IPS-15b (cell line): ENCODE results near the gene YAP1.

Experiments
- H3K27me3 ChIP-seq: one replicate; pipeline ENCODE4 v1.6.1; 2013; ENCODE audit warnings: low read length; ENCODE audit not compliant: control insufficient read depth, insufficient read depth
- H3K36me3 ChIP-seq: one replicate; pipeline ENCODE4 v1.6.1; 2013; ENCODE audit warnings: low read length; ENCODE audit not compliant: control insufficient read depth, insufficient read depth
- H3K4me1 ChIP-seq: one replicate; pipeline ENCODE4 v1.6.1; 2013; ENCODE audit warnings: mild to moderate bottlenecking, low read length; ENCODE audit not compliant: control insufficient read depth, insufficient read depth
- H3K4me3 ChIP-seq: one replicate; pipeline ENCODE4 v1.5.1; 2013; ENCODE audit warnings: low read depth, low read length
- H3K9ac ChIP-seq: one replicate; pipeline ENCODE4 v1.6.1; 2013; ENCODE audit warnings: low read depth, mild to moderate bottlenecking, low read length
- H3K9me3 ChIP-seq: one replicate; pipeline ENCODE4 v1.6.1; 2013; ENCODE audit warnings: mild to moderate bottlenecking, low read length; ENCODE audit not compliant: control insufficient read depth, insufficient read depth

Gene YAP1

DNA sequence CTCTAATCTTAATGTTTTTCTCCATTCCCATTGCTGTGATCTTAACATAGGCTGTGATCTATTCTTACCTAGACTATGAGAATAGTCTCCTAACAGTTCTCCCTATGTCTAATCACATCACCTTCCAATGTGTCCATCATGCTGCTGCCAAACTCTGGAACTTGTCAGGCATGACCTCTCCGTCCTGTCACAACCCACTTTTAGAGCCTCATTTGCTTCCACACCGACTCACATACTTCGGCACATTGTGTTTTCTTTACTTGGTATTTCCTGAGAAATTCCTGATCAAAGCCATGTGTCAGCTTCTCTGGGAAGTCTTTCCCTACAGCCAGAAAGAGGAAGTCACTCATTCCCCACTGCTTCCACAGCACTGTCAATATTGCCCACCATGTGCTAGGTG is 166.5 kb downstream of the YAP1 start:
- no peak overlapping the region for H3K4me3 ChIP-seq
- H3K9me3 ChIP-seq = no peaks in the 10 kb centered on the region
- no peak overlapping the region for H3K9ac ChIP-seq
- H3K4me1 ChIP-seq = peaks cover 16% of the 10 kb centered on the region
- no peaks in the 10 kb centered on the region for H3K36me3 ChIP-seq
- H3K27me3 ChIP-seq = no peaks in the 10 kb centered on the region

DNA sequence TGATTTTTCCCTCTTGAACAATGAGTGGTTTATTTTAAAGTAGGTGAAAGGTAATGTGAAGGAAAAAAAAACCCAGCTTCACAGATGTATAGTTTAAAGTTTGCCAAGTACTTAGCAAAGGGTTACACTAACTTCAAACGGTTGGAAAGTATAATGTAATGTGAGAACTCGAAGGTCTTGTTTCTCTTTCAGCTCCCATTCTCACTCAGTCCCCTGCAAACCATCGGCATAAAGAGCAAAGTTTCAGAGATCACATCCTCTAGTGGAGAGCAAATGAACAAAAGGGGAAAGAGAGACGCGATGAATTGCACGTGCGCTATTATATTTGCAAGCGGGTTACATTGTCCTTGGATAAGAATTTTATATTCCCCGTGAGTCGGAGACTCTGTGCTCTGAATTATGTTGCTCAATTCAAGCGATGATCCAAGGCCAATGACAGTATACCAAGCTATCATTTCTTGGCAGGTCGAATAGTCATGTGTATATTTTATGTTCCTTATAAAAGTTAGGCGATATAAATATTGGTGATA is 169.5 kb downstream of the YAP1 start:
- Histone ChIP-seq H3K9me3 (no peaks in the 10 kb centered on the region), H3K4me3 (peak overlapping the region; percentile 14), H3K9ac (no peak overlapping the region), H3K36me3 (no peaks in the 10 kb centered on the region), H3K4me1 (peaks cover 16% of the 10 kb centered on the region), H3K27me3 (no peaks in the 10 kb centered on the region)

DNA sequence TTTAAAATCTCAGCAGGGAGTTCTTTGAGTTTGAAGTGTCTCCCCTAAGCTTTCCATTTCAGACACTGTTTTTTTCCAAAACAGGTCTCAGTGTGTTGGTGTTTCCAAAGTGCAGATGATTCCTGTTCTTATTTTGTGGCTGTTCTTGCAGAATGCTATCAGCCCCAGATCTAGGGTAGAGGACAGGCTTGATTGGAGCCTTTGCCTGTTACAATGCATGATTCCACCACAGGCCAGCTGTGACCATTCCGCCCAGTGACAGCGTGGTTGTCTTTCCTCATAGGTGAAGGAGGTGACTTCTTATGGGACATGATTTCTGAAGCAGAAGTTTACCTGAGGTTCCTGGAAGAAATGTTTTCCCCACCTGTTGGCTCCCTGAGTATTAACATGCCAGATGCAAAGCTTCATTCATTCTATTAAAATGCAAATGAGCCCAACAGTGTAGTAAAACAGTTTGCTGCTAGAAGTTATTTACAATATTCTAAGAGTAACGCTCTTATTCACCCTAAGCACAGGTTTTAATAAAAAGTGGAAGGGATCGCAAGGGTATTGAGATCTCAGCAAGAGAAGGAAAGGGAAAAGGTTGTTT is 170.1 kb downstream of the YAP1 start:
- H3K9me3 ChIP-seq = no peaks in the 10 kb centered on the region
- no peak overlapping the region for H3K9ac ChIP-seq
- no peaks in the 10 kb centered on the region for H3K27me3 ChIP-seq
- H3K36me3 ChIP-seq = no peaks in the 10 kb centered on the region
- H3K4me1 ChIP-seq = peaks cover 16% of the 10 kb centered on the region
- peak overlapping the region; percentile 14 for H3K4me3 ChIP-seq
